Neutrophil (primary cell): ENCODE results near the gene ARID3B.

Experiments used
- H3K27ac ChIP-seq: fragments of 200-600 bp; sonication (generic); 2 replicates; pipeline ENCODE4 v1.5.1; 2016; ENCODE audit warnings: mild to moderate bottlenecking, moderate library complexity
- H3K27me3 ChIP-seq: fragments of 200-600 bp; sonication (generic); 2 replicates; pipeline ENCODE4 v1.6.0; 2016; ENCODE audit warnings: mild to moderate bottlenecking
- H3K36me3 ChIP-seq: fragments of 200-600 bp; sonication (generic); 2 replicates; pipeline ENCODE4 v1.5.1; 2017
- H3K4me1 ChIP-seq, 2 experiments: fragments of 200-600 bp in 1 of 2; sonication (generic) in 1 of 2; 1 replicate in 1 of 2; 2 replicates in 1 of 2; pipeline versions ENCODE4 v1.5.1 to v1.6.1; 2013 to 2016; ENCODE audit warnings: low read depth in 1 of 2, low read length in 1 of 2, mild to moderate bottlenecking in 1 of 2, moderate library complexity in 1 of 2; ENCODE audit not compliant: control insufficient read depth in 1 of 2, insufficient read depth in 1 of 2
- H3K4me3 ChIP-seq, 2 experiments: fragments of 200-600 bp in 1 of 2; sonication (generic) in 1 of 2; 1 replicate in 1 of 2; 2 replicates in 1 of 2; pipeline ENCODE4 v1.5.1; 2013 to 2016; ENCODE audit warnings: low read depth in 1 of 2, low read length in 1 of 2, mild to moderate bottlenecking in 1 of 2, moderate library complexity in 1 of 2
- H3K9me3 ChIP-seq: fragments of 200-600 bp; sonication (generic); 2 replicates; pipeline ENCODE4 v1.5.1; 2016
- CTCF ChIP-seq: fragments of 200-600 bp; sonication (generic); IDR thresholded peaks from 2 replicates; pipeline ENCODE4 v1.5.1; 2016; ENCODE audit warnings: antibody characterized with exemption

ARID3B gene

GRCh38 chr15:74636984-74637383 is 96.0 kb downstream of the ARID3B start:
- Histone ChIP-seq H3K27me3 (no peaks in the 10 kb centered on the region), H3K4me1 (peaks cover 58 to 63% of the 10 kb centered on the region in 2 experiments), H3K4me3 (no peak overlapping the region), H3K36me3 (peaks cover 57% of the 10 kb centered on the region), H3K27ac (peak overlapping the region; percentile 65), H3K9me3 (no peaks in the 10 kb centered on the region)
- no peak for TF ChIP-seq CTCF

GRCh38 chr15:74641151-74641550 is 100.1 kb downstream of the ARID3B start:
- peak overlapping the region; percentile 70 for H3K27ac ChIP-seq
- no peak overlapping the region for H3K4me3 ChIP-seq
- H3K36me3 ChIP-seq, result peaks cover 16% of the 10 kb centered on the region
- H3K9me3 ChIP-seq, result no peaks in the 10 kb centered on the region
- no peak for TF ChIP-seq CTCF
- H3K27me3 ChIP-seq, result no peaks in the 10 kb centered on the region
- peaks cover 47 to 51% of the 10 kb centered on the region in 2 experiments for H3K4me1 ChIP-seq

- H3K4me1 ChIP-seq, result peaks cover 35 to 41% of the 10 kb centered on the region in 2 experiments
- H3K4me3 ChIP-seq, result no peak overlapping the region
- H3K9me3 ChIP-seq, result no peaks in the 10 kb centered on the region
- TF ChIP-seq CTCF, result no peak
- no peaks in the 10 kb centered on the region for H3K27me3 ChIP-seq
- no peak overlapping the region for H3K27ac ChIP-seq
- peaks cover 5% of the 10 kb centered on the region for H3K36me3 ChIP-seq
These were observed 101.3 kb downstream of the ARID3B start for GRCh38 chr15:74642348-74642733.

GRCh38 chr15:74642734-74643664 is 102.0 kb downstream of the ARID3B start:
- no peaks in the 10 kb centered on the region for H3K36me3 ChIP-seq
- peaks cover 31 to 35% of the 10 kb centered on the region in 2 experiments for H3K4me1 ChIP-seq
- H3K27me3 ChIP-seq, result no peaks in the 10 kb centered on the region
- H3K27ac ChIP-seq, result no peak overlapping the region
- H3K9me3 ChIP-seq, result no peaks in the 10 kb centered on the region
- TF ChIP-seq CTCF, result no peak
- no peak overlapping the region for H3K4me3 ChIP-seq

- Histone ChIP-seq H3K27ac (no peak overlapping the region), H3K36me3 (no peaks in the 10 kb centered on the region), H3K27me3 (no peaks in the 10 kb centered on the region), H3K9me3 (no peaks in the 10 kb centered on the region), H3K4me1 (peaks cover 27 to 30% of the 10 kb centered on the region in 2 experiments), H3K4me3 (no peak overlapping the region)
- TF ChIP-seq CTCF, result no peak
These were observed 102.7 kb downstream of the ARID3B start for GRCh38 chr15:74643665-74644204.
